ENCODE data around the gene SETD2.

The SETD2 gene

DNA sequence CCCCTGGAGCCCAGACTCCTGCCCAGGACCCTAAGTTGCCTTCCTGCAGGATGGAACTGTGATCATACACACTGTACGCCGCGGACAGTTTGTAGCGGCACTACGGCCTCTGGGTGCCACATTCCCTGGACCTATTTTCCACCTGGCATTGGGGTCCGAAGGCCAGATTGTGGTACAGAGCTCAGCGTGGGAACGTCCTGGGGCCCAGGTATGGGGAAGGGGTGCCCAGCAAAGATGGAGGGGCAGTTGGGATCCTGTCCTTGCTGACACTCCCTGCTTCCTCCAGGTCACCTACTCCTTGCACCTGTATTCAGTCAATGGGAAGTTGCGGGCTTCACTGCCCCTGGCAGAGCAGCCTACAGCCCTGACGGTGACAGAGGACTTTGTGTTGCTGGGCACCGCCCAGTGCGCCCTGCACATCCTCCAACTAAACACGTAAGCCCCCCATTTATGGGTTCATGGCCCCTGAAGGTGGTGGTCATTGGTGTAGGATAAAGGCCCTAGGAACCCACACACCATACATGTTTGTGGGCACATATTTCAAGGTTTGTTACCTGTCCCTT lies 155.6 kb downstream of the SETD2 start:
- no peak for DNase-seq (ENCODE audit: low read depth)

DNA sequence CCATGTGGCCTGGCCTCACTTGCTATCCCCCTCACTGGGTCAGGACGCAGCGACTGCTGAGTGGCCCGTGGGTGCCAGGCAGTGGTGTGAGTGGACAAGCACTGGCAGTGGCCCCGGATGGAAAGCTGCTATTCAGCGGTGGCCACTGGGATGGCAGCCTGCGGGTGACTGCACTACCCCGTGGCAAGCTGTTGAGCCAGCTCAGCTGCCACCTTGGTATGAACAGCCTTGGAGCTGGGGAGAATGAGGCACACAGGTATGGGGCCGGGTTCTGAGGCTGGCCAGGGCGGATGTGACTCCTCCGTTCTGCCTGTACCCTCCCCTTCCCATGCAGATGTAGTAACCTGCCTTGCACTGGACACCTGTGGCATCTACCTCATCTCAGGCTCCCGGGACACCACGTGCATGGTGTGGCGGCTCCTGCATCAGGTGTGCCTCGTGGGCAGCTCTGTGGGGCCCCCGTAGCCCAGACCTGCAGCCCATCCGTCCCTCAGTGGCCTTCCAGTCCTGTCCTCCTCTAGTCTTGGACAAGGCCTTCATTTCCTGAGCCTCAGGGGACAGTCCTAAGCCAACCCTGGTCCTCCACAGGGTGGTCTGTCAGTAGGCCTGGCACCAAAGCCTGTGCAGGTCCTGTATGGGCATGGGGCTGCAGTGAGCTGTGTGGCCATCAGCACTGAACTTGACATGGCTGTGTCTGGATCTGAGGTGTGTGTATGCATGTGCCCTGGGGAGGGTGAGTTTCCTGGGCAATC lies 156.3 kb downstream of the SETD2 start:
- no peak for DNase-seq (ENCODE audit: low read depth)

DNA sequence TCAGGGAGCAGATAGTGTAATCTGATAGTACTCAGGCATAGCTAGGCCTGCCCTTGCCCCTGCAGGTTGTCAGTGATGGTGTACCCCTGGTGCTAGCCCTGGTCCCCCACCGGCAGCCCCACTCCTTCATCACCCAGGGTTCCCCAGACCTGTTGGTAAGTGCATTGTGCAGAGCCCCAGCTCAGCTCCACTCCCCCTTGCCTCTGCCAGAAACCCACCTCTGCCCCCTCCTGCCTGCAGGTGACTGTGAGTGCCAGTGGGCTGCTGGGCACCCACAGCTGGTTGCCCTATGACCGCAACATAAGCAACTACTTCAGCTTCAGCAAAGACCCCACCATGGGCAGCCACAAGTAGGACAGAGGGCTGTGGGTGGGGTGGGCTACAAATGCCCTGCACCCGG lies 156.9 kb downstream of the SETD2 start:
- DNase-seq (ENCODE audit: low read depth): no peak

DNA sequence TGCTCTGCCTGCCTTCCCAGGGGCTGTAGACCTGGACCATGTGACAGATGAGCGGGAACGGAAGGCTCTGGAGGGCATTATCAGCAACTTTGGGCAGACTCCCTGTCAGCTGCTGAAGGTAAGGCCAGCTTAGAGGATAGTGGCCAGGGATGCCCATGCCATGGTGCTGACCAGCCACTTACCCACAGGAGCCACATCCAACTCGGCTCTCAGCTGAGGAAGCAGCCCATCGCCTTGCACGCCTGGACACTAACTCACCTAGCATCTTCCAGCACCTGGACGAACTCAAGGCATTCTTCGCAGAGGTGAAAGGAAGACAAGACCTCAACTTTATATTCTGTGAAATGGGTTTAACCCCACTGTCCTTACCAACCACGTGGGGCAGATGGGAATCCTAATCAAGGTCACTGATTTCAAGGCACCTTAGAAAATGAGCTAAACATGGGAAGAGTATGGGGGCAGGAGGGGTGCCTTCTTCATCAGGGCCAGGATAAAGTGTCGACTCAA lies 157.7 kb downstream of the SETD2 start:
- DNase-seq (ENCODE audit: low read depth): no peak

DNA sequence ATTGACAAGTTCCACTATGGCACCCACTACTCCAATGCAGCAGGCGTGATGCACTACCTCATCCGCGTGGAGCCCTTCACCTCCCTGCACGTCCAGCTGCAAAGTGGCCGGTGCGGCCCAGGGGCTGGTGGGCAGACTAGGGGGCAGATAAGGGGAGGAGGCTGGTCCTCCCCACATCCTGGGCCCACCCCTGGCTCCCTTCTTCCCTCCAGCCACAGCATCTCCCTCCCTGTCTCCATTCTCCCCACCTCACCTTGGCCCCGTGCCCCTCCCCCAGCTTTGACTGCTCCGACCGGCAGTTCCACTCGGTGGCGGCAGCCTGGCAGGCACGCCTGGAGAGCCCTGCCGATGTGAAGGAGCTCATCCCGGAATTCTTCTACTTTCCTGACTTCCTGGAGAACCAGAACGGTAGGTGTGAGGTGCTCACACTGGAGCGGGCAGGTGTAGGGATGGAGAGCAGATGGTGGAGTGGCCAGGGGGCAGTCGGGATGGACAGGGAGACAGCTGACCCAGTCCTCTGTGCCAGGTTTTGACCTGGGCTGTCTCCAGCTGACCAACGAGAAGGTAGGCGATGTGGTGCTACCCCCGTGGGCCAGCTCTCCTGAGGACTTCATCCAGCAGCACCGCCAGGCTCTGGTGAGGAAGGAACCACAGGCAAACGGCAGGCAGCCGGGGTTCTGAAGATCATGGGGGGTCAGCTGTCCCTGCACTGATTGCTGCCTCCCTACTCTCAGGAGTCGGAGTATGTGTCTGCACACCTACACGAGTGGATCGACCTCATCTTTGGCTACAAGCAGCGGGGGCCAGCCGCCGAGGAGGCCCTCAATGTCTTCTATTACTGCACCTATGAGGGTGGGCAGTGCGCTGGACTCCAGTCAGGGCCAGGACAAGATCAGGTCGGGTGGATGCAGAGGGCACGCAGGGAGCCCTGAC lies 158.4 kb downstream of the SETD2 start:
- DNase-seq (ENCODE audit: low read depth): no peak

DNA sequence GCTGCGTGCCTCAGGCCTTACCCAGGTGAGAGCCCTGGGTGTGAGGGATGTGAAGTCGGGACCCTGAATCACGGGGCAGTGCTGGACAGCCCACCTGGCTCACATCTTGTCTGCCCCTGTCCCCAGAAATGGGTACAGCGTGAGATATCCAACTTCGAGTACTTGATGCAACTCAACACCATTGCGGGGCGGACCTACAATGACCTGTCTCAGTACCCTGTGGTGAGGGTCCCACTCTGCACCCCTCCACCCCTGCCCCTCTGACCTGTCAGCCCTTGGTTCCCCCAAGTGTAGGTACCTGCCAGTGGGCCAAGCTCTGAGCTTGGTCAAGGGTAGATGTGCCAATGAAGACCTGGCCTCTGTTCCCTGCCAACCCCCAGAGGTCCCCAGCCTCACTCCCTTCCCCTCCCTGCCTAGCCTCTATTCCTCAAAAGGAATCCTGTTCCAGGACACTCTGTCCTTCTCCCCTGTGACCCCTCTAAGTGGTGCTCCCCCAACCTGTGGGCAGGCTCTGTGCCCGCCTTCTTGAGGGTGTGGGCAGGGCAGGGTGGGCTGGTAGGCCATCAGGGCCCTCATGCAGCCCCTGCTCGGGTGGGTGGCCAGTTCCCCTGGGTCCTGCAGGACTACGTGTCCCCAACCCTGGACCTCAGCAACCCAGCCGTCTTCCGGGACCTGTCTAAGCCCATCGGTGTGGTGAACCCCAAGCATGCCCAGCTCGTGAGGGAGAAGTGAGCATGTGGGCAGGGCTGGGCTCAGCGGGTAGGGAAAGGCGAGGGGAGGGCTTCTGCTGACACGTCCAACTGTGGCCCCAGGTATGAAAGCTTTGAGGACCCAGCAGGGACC lies 159.3 kb downstream of the SETD2 start:
- DNase-seq (ENCODE audit: low read depth): no peak

DNA sequence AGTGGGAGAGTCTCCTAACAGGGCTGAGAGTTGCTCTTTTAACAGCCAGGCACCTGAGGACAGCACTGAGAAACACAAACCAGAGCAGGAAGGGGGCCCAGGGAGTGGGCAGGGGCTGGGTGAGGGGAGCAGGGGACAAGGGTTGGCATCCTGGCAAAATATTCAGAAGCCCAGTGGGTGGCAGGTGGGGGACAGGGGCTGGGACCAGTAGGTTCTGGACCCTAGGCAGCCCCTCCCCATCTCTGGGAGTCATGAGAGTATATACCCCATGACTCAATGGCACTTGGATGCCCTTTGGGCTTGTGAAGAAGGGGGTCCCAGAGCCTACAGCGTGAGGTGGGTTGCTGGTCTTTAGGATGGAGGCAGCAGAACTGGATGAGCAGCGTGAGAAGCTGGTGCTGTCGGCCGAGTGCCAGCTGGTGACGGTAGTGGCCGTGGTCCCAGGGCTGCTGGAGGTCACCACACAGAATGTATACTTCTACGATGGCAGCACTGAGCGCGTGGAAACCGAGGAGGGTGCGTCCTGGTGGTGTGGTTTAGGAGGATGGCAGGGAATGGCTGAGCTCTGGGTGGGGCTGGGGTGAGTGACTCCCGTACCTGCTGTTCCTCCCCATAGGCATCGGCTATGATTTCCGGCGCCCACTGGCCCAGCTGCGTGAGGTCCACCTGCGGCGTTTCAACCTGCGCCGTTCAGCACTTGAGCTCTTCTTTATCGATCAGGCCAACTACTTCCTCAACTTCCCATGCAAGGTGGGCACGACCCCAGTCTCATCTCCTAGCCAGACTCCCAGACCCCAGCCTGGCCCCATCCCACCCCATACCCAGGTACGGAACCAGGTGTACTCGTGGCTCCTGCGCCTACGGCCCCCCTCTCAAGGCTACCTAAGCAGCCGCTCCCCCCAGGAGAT lies 160.2 kb downstream of the SETD2 start:
- DNase-seq (ENCODE audit: low read depth): no peak

DNA sequence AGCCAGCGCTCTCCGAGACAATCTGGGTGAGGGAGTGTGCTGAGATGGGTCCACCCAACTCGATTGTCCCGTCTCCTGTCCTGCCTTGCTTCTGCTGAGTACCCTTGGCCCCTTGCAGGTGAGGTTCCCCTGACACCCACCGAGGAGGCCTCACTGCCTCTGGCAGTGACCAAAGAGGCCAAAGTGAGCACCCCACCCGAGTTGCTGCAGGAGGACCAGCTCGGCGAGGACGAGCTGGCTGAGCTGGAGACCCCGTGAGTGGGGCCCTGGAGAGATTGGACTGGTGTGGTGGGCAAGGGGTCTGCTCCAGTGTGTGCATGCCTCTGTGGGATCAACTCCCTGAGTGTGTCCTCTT lies 160.9 kb downstream of the SETD2 start:
- no peak for DNase-seq (ENCODE audit: low read depth)

DNA sequence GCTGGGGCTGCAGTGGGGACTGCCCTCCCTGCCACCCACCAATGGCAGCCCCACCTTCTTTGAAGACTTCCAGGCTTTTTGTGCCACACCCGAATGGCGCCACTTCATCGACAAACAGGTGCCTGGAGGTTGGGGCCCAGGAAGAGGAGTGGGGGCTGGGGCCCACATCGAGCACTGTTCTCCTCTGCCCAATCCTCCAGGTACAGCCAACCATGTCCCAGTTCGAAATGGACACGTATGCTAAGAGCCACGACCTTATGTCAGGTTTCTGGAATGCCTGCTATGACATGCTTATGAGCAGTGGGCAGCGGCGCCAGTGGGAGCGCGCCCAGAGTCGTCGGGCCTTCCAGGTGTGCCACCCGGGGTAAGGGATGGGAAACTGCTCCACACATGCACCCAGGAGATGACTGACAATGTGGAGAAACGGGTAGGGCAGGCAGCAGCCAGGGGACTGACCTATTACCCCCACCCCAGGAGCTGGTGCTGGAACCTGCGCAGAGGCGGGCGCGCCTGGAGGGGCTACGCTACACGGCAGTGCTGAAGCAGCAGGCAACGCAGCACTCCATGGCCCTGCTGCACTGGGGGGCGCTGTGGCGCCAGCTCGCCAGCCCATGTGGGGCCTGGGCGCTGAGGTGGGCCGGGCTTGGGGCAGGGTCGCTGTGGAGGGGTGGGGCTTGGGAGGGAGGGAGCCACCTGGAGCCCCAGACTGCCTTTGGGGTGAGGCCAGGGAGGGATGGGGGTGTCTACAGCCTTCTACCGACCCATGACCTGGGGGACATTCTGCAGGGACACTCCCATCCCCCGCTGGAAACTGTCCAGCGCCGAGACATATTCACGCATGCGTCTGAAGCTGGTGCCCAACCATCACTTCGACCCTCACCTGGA lies 161.5 kb downstream of the SETD2 start:
- DNase-seq (ENCODE audit: low read depth): no peak

DNA sequence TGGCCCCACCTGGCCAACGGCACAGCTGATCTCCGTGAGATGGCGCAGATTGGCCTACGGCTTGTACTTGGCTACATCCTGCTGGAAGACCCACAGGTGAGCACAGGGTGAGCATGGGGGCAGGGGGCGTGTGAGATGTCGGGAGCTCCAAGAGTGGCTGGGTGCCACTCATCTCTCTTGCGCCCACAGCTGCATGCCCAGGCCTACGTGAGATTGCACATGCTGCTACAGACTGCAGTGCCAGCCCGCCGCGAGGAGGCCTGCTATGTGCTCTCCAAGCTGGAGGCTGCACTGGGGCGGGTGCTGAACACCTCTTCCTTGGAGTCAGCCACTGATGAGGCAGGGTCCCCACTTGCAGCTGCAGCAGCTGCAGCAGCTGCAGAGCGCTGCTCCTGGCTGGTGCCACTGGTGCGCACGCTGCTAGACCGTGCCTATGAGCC lies 162.2 kb downstream of the SETD2 start:
- DNase-seq (ENCODE audit: low read depth): no peak

DNA sequence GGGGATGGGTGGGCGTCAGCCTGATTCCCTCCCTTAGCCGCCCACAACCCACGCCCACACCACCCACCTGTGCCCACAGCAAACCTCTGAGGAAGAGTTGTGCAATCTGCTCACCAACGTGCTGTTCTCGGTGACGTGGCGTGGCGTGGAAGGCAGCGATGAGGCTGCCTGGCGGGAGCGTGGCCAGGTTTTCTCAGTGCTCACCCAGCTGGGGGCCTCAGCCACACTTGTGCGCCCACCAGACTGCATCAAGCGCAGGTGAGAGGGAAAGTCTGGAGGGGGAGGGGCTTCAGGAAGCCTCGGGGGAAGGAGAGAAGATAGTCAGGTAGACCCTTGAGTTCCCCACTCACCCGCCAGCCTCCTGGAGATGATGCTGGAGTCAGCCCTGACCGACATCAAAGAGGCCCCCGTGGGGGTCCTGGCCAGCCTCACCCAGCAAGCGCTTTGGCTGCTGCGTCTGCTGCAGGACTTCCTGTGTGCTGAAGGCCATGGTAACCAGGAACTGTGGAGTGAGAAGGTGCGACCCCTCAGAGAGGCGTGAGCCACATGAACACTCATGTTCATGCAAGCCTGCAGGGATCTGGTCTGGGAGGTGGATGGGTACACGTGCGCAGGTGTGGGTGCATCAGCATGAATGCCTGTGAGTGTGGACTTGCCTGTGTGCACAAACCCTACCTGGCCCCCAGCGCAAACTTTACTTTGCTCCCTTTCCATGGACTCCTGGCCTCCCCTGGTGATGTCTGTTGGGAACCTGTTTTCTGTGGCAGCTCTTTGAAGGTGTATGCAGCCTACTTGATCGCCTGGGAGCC lies 162.8 kb downstream of the SETD2 start:
- DNase-seq (ENCODE audit: low read depth): no peak

DNA sequence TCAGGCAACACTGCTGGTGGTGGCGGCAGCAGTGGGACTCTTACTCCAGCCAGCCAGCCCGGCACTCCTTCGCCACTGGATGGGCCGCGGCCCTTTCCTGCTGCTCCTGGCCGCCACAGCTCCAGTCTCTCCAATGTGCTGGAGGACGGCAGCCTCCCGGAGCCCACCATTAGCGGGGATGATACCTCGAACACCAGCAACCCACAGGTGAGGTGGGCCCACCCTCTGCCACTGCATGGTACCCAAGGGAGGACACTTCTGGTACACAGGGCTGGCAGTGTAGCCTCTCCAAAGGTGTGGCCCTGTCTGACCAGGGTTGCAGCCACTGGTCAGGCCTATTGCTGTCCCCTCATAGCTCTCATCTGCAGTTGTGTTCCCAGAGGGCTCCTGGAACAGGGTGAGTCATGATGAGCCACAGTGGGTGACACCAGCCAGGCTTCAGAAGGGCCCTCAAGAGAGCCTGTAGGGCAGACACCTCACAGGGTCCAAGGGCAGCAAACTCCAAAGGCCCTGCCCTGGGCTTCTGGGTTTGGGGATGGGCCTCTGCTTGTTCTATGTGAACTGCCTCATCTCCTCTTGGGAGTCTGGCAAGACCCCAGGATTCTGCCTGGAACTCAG lies 163.6 kb downstream of the SETD2 start:
- DNase-seq (ENCODE audit: low read depth): no peak

DNA sequence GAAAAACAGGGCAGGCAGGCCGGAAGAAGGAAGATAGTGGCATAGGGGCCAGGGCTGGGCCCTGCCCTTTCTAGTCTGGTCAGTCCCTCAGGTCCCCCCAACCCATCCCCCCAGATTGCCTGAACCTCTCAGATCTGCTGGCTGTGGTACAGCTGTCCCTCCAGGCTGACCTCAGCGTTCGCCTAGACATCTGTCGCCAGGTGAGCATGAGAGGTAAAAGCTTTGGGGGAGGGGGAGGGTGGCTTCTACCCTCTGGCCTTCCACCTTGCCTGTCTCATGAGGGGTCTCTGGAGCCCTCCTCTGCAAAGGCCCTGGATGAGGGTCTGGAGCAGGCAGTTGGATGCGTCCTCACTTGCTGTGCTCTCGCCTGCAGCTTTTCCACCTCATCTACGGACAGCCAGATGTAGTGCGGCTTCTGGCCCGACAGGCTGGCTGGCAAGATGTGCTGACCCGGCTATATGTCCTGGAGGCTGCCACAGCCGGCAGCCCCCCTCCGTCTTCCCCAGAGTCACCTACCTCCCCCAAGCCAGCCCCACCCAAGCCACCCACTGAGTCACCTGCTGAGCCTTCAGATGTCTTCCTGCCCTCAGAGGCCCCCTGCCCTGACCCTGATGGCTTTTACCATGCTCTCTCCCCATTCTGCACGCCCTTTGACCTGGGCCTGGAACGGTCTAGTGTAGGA lies 164.3 kb downstream of the SETD2 start:
- DNase-seq (ENCODE audit: low read depth): no peak

DNA sequence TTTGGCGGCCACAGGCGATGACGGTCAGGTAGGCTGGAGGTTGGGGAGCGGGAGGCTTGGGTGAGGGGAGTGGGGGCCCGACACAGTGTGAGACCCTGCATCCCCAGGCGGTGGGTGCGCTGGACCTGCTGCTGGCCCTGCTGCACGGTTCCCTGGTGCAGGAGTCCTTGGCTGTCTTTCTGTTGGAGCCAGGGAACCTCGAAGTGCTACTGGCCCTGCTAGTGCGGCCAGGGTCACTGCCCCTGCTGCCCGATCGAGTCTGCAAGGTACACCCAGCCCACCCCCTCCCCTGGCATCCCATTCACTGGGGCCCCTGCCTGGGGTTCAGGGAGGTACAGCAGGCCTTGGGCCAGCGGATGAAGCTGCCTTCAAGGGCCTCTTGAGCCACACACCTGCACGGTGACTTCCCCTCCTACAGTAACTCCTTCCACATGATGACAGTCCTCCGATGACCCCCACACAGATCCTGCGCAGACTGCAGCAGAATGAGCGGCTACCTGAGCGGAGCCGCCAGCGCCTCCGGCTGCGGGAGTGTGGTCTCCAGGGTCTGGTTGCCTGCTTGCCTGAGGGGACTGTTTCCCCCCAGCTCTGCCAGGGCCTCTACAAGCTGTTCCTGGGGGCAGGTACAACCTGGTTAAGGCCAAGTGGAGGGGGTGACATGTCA lies 164.9 kb downstream of the SETD2 start:
- no peak for DNase-seq (ENCODE audit: low read depth)

DNA sequence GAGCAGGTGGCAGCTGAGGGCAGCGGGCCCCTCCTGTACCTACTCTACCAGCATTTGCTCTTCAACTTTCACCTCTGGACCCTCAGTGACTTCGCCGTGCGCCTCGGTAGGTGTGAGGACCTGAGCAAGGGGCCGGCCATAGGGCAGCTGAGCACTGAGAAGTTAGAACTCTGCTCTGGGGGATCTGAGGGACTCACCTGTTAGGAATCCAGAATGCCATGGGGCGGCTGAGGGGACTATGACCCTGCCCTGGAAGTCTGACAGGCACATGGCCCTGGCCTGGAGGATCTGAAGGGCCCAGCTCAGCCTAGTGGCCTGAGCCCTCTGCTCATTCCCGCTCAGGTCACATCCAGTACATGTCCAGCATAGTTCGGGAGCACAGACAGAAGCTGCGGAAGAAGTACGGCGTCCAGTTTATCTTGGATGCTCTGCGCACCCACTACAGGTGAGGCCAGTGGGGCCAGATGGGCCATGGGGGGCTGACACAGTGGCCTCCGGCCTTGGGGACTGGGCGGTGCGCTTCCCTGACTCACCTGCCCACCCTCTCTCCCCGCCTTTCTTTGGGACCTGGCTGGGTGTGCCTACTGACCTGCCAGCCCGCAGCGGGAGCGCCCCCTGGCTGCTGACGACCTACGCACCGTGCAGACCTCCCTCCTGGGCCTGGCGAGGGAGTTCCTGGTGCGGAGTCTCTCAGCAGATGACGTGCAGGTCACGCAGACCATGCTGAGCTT lies 165.6 kb downstream of the SETD2 start:
- DNase-seq (ENCODE audit: low read depth): peak; percentile 59

DNA sequence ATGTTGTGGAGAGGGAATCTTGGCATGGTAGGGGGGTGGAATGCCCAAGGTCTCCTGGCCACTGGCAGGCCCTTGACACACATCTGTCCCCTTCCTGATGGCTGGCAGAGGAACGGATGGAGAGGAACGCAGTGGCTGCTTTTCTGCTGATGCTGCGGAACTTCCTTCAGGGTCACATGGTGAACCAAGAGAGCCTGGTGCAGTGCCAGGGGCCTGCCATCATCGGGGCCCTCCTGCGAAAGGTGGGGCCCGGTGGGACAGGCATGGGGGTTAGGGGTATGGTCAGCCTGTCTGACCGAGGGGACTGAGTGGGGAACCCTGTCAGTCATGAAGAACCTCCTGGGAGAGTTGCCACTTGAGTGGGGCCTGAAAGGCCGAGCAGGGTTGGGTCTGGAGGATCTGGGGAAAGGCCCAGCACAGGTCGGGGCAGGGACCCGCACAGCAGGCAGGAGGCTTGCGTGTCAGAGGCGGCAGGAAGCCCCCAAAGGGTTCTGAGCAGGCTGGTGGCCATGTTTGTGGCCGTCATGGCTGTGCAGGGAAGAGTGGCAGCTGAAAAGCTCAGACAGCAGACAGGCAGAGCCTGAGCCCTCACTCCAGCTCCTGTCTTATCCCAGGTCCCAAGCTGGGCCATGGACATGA lies 166.3 kb downstream of the SETD2 start:
- DNase-seq (ENCODE audit: low read depth): no peak

Data from activated T-helper 9 cell treated with anti-CD3 and anti-CD28 coated beads, Interleukin-2, amount 50 U/mL, for 16 hours (primary cell).